ENCODE measurements around the gene ELP4. TPM values are rescaled to one million over a fixed set of nuclear protein-coding genes. Genes with fewer than 3 reads are reported as not detected.
A peak's percentile ranks its signal among the peaks of the same experiment; 100 is the strongest.
"Not testable (repeated sequence)": the region's sequence is repeated elsewhere in the genome, so short reads cannot be mapped to it uniquely, and the experiment has no call there.

ELP4 gene
- total and polyA plus RNA-seq, 8 donors: 15.5 to 26.0 (median 21.9) TPM

GRCh38 chr11:31558001-31558400, 48.4 kb downstream of the ELP4 start:
- no peak for ATAC-seq
- Histone ChIP-seq H3K27me3 (no peaks in the 10 kb centered on the region), H3K4me1 (no peaks in the 10 kb centered on the region), H3K9me3 (no peaks in the 10 kb centered on the region), H3K27ac (no peak overlapping the region), H3K4me3 (no peak overlapping the region), H3K36me3 (no peaks in the 10 kb centered on the region)
- DNase-seq: peak in 2 of 4 donors; percentile 15 to 34
- intact Hi-C loops (cut with DNase I): no loop called here
- no peak for TF ChIP-seq CTCF (IDR thresholded peaks at IDR 0.05)

- intact Hi-C loops (cut with DNase I): no loop called here
Measured at GRCh38 chr11:31560842-31561476, 51.4 kb downstream of the ELP4 start.

GRCh38 chr11:31564517-31564916, 55.0 kb downstream of the ELP4 start:
- ATAC-seq; H3K36me3 ChIP-seq; H3K27me3 ChIP-seq; intact Hi-C loops (cut with DNase I); H3K4me3 ChIP-seq; H3K27ac ChIP-seq; H3K9me3 ChIP-seq; H3K4me1 ChIP-seq; DNase-seq: not testable (repeated sequence)

More at GRCh38 chr11:31560842-31561476, 51.4 kb downstream of the ELP4 start:
- H3K27me3 ChIP-seq: no peaks in the 10 kb centered on the region
- H3K27ac ChIP-seq: no peak overlapping the region
- H3K36me3 ChIP-seq: no peaks in the 10 kb centered on the region
- no peaks in the 10 kb centered on the region for H3K4me1 ChIP-seq
- no peak overlapping the region for H3K4me3 ChIP-seq
- ATAC-seq (no peak), DNase-seq (no peak)
- peaks cover 0 to 3% of the 10 kb centered on the region in 2 donors for H3K9me3 ChIP-seq
- no peak for TF ChIP-seq CTCF (IDR thresholded peaks at IDR 0.05)

- H3K36me3 ChIP-seq; H3K4me1 ChIP-seq; H3K4me3 ChIP-seq; intact Hi-C loops (cut with DNase I); DNase-seq; H3K27ac ChIP-seq; ATAC-seq; H3K27me3 ChIP-seq: not testable (repeated sequence)
- H3K9me3 ChIP-seq: peaks cover 0 to 20% of the 10 kb centered on the region in 2 donors
Measured at GRCh38 chr11:31574133-31574532, 64.6 kb downstream of the ELP4 start.

- ATAC-seq; H3K36me3 ChIP-seq; H3K4me1 ChIP-seq; H3K4me3 ChIP-seq; DNase-seq; intact Hi-C loops (cut with DNase I); H3K27me3 ChIP-seq; H3K27ac ChIP-seq: not testable (repeated sequence)
- peaks cover 0 to 22% of the 10 kb centered on the region in 2 donors for H3K9me3 ChIP-seq
Measured at GRCh38 chr11:31575764-31576163, 66.2 kb downstream of the ELP4 start.

GRCh38 chr11:31579412-31579811, 69.8 kb downstream of the ELP4 start:
- ATAC-seq; H3K36me3 ChIP-seq; H3K27me3 ChIP-seq; DNase-seq; H3K27ac ChIP-seq; intact Hi-C loops (cut with DNase I); H3K4me1 ChIP-seq; H3K4me3 ChIP-seq: not testable (repeated sequence)
- H3K9me3 ChIP-seq: peaks cover 0 to 21% of the 10 kb centered on the region in 2 donors

GRCh38 chr11:31582697-31583096, 73.1 kb downstream of the ELP4 start:
- Histone ChIP-seq H3K27me3 (no peaks in the 10 kb centered on the region), H3K9me3 (peaks cover 0 to 5% of the 10 kb centered on the region in 2 donors), H3K4me3 (no peak overlapping the region), H3K36me3 (no peaks in the 10 kb centered on the region), H3K4me1 (no peaks in the 10 kb centered on the region), H3K27ac (no peak overlapping the region)
- intact Hi-C loops (cut with DNase I): no loop called here
- DNase-seq (no peak), ATAC-seq (no peak)
- TF ChIP-seq CTCF (IDR thresholded peaks at IDR 0.05): no peak
